NCI-H748 (cell line): ENCODE results near the gene DEGS1.
"Not testable (repeated sequence)": the region's sequence is repeated elsewhere in the genome, so short reads cannot be mapped to it uniquely, and the experiment has no call there.

Experiments
- DNase-seq: peaks from one replicate; lab custom pipeline; 2025; ENCODE audit not compliant: unreplicated experiment; lab: John Stamatoyannopoulos, UW

DEGS1 gene

GRCh38 chr1:224180783-224181452 is 2.1 kb upstream of the DEGS1 start:
- no peak for DNase-seq

GRCh38 chr1:224181453-224181810 is 1.6 kb upstream of the DEGS1 start:
- no peak for DNase-seq

- peak; percentile 34 for DNase-seq
Measured at GRCh38 chr1:224182057-224182865, 779 bp upstream of the DEGS1 start.

- peak; percentile 70 for DNase-seq
Measured at GRCh38 chr1:224183591-224184312, 712 bp downstream of the DEGS1 start.

- no peak for DNase-seq
Measured at GRCh38 chr1:224185208-224185607, 2.2 kb downstream of the DEGS1 start.

- DNase-seq: no peak
Measured at GRCh38 chr1:224188286-224188685, 5.2 kb downstream of the DEGS1 start.

- DNase-seq: no peak
Measured at GRCh38 chr1:224189561-224189960, 6.5 kb downstream of the DEGS1 start.

- no peak for DNase-seq
Measured at GRCh38 chr1:224192082-224192788, 9.2 kb downstream of the DEGS1 start.

- no peak for DNase-seq
Measured at GRCh38 chr1:224193319-224193966, 10.4 kb downstream of the DEGS1 start.

GRCh38 chr1:224196813-224197600 is 14.0 kb downstream of the DEGS1 start:
- no peak for DNase-seq

- DNase-seq: no peak
Measured at GRCh38 chr1:224198572-224198971, 15.5 kb downstream of the DEGS1 start.

- DNase-seq: no peak
Measured at GRCh38 chr1:224199679-224200078, 16.6 kb downstream of the DEGS1 start.

GRCh38 chr1:224201383-224201782 is 18.3 kb downstream of the DEGS1 start:
- DNase-seq: no peak

GRCh38 chr1:224201853-224202252 is 18.8 kb downstream of the DEGS1 start:
- no peak for DNase-seq

- DNase-seq: no peak
Measured at GRCh38 chr1:224203243-224204016, 20.4 kb downstream of the DEGS1 start.

GRCh38 chr1:224205438-224205840 is 22.4 kb downstream of the DEGS1 start:
- DNase-seq: no peak

- not testable (repeated sequence) for DNase-seq
Measured at GRCh38 chr1:224205931-224206538, 23.0 kb downstream of the DEGS1 start.

GRCh38 chr1:224211206-224211962 is 28.3 kb downstream of the DEGS1 start:
- DNase-seq: peak; percentile 71
